ENCODE results near the gene DGCR2.
"Not testable (repeated sequence)": the region's sequence is repeated elsewhere in the genome, so short reads cannot be mapped to it uniquely, and the experiment has no call there.

Gene DGCR2

DNA sequence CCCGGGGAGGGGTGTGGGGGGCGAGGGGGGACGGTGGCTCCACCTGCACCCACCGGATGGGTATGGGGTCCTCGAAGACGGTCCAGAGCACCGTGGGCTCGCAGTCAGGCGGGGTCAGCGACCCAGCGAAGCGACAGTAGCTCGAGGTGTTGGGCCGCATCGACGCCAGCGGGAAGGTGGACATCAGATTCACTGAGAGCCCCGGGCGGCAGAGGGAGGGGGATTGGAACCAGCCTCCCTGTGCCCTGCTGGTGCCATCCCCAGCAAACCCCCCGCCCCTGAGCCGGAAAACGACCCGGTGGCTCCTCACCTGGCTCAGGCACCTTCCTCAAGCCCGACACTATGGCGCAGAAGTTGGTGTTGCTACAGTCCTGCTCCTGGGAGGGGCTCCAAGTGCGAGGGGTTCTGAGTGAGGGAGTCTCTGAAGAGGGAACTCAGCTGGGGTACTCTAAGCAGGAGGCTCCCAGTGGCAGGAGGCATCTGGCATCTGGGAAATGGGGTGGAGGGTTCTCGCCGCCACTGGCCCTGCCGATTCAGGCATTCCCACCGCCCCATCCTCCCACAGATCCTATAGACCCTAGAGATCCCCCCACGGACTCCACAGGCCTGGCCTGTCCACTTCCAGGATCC, 89.9 kb downstream of the DGCR2 start:
- not testable (repeated sequence) for H3K27me3 ChIP-seq (ENCODE audit: control insufficient read depth in 5 of 5, insufficient read depth in 4 of 5, low read length in 5 of 5); H3K9ac ChIP-seq (ENCODE audit: low read length in 5 of 5); H3K36me3 ChIP-seq (ENCODE audit: control insufficient read depth in 5 of 5, insufficient read depth in 5 of 5, low read length in 5 of 5); H3K4me3 ChIP-seq (ENCODE audit: low read depth in 1 of 5, low read length in 5 of 5); H3K27ac ChIP-seq (ENCODE audit: low read depth, low read length); H3K9me3 ChIP-seq (ENCODE audit: control insufficient read depth in 5 of 5, low read length in 5 of 5); H3K4me1 ChIP-seq (ENCODE audit: control insufficient read depth in 5 of 5, insufficient read depth in 5 of 5, low read length in 5 of 5)

DNA sequence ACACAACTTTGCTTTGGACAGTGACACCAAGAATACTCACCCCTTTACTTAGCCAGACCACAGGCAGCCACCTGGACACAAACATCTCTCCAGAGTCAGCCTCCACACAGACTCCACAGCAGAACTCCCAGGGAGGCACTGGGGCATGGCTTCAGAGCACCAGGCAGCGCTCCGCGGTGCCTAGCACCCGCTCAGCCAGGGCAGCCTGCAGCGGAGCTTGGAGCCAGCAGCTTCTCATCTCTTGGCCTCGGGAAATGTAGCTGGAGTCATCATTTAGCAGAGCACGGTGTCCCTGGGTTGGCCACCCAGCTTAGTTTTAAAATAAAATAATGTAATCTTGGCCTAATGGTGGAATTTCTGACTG, 91.3 kb downstream of the DGCR2 start:
- H3K4me3 ChIP-seq (ENCODE audit: low read depth in 1 of 5, low read length in 5 of 5); H3K27me3 ChIP-seq (ENCODE audit: control insufficient read depth in 5 of 5, insufficient read depth in 4 of 5, low read length in 5 of 5); H3K9me3 ChIP-seq (ENCODE audit: control insufficient read depth in 5 of 5, low read length in 5 of 5); H3K36me3 ChIP-seq (ENCODE audit: control insufficient read depth in 5 of 5, insufficient read depth in 5 of 5, low read length in 5 of 5); H3K9ac ChIP-seq (ENCODE audit: low read length in 5 of 5); H3K4me1 ChIP-seq (ENCODE audit: control insufficient read depth in 5 of 5, insufficient read depth in 5 of 5, low read length in 5 of 5); H3K27ac ChIP-seq (ENCODE audit: low read depth, low read length): not testable (repeated sequence)

DNA sequence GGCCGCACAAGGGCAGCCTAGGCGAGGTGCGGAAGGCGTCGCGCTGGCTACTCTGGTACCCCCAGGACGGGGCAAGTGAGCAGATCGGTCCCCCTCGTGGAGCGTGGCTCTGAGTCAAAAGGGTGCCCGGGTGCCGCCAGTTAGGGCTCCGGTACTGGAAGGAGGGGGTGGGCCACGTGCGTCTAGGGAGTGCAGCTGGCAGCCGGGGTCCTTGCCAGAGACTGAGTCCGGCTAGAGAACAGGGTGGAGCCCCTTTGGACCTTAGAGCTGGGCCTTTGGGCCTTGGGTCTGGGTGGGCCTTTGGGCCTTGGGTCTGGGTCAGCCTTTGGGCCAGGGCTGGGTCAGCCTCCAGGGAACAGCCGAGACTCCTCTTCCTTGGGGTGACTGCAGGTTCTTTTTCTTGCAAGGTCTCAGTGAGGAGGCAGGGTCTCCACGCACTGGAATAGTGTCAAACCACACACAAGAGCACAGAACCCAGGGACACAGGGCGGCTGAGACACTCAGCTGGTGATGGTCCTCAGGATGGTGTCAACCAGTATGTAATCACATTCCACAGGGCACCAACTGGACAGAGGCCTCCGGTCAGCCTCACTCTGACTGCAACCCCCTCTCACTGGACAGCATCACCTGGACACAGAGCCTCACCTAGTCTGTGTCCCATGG, 91.9 kb downstream of the DGCR2 start:
- not testable (repeated sequence) for H3K27ac ChIP-seq (ENCODE audit: low read depth, low read length); H3K9me3 ChIP-seq (ENCODE audit: control insufficient read depth in 5 of 5, low read length in 5 of 5); H3K9ac ChIP-seq (ENCODE audit: low read length in 5 of 5); H3K4me3 ChIP-seq (ENCODE audit: low read depth in 1 of 5, low read length in 5 of 5); H3K4me1 ChIP-seq (ENCODE audit: control insufficient read depth in 5 of 5, insufficient read depth in 5 of 5, low read length in 5 of 5); H3K36me3 ChIP-seq (ENCODE audit: control insufficient read depth in 5 of 5, insufficient read depth in 5 of 5, low read length in 5 of 5); H3K27me3 ChIP-seq (ENCODE audit: control insufficient read depth in 5 of 5, insufficient read depth in 4 of 5, low read length in 5 of 5)

DNA sequence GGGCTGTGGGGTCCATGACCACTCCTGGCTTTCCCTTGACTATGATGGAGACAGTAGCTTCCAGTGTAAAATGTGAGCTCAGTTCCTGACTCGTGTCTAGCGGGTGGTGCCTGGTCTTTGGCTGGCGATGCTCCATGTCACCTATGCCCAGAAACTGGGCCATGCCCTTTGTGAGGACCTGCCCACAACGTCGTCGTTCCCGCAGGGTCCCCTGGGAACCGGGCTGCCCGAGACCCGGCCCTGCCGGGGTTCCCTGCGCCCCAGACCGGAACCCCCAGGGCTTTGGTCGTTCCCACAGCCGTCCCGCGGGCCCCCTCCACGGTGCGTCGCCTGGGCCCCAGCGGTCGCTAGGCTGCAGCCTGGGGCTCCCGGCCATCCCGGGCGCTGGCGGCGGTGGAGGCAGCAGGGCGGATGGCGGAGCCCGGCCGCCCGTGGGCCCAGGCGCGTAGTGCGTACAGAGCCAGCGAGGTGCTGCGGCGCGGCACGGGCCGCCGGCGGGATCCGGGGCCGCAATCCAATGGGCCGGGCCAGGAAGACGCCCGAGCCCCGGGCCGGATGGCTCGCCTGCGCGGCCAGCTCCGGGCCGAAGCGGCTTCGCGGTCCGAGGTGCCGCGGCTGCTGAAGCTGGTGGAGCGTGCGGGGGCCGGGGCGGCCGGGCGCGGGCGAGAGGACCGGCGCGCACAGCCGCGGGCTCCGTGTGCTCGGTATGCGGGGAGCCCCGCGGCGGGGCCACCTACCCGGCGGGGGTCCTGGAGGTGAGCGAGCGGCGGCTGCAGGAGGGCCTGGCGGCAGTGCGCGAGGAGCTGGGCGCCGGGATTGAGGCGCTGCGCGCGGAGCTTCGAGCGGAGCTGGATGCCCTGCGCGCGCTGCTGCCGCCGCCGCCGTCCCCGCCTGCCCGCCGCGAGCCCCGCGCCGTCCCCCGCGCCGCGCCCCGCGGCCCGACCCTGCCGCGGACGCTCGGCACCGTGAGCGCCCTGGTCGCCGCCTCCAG, 92.8 kb downstream of the DGCR2 start:
- not testable (repeated sequence) for H3K9me3 ChIP-seq (ENCODE audit: control insufficient read depth in 5 of 5, low read length in 5 of 5); H3K36me3 ChIP-seq (ENCODE audit: control insufficient read depth in 5 of 5, insufficient read depth in 5 of 5, low read length in 5 of 5); H3K4me3 ChIP-seq (ENCODE audit: low read depth in 1 of 5, low read length in 5 of 5); H3K9ac ChIP-seq (ENCODE audit: low read length in 5 of 5); H3K27ac ChIP-seq (ENCODE audit: low read depth, low read length); H3K4me1 ChIP-seq (ENCODE audit: control insufficient read depth in 5 of 5, insufficient read depth in 5 of 5, low read length in 5 of 5)
- peaks cover 2 to 12% (median 7%) of the 10 kb centered on the region in 5 donors for H3K27me3 ChIP-seq (ENCODE audit: control insufficient read depth in 5 of 5, insufficient read depth in 4 of 5, low read length in 5 of 5)

DNA sequence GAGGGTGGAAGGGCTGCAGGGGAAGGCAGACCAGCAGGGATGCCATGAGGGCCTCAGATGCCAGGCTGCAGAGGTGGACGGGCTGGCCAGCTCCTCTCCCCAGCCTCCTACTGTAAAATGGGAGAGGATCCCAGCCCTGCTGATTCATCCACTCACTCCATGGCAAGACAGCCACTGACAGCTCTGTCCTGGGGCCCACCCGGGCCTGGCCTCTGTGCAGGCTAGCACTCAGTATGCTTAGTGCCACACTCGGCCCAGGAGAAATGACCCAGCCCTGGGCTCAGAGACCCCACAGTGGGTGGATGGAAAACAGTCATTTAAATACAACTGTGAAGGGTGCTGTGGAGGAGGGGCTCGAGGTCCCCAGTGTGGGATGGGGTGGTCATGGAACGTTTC, 94.2 kb downstream of the DGCR2 start:
- H3K27ac ChIP-seq (ENCODE audit: low read depth, low read length); H3K4me1 ChIP-seq (ENCODE audit: control insufficient read depth in 5 of 5, insufficient read depth in 5 of 5, low read length in 5 of 5); H3K36me3 ChIP-seq (ENCODE audit: control insufficient read depth in 5 of 5, insufficient read depth in 5 of 5, low read length in 5 of 5); H3K9me3 ChIP-seq (ENCODE audit: control insufficient read depth in 5 of 5, low read length in 5 of 5); H3K9ac ChIP-seq (ENCODE audit: low read length in 5 of 5); H3K4me3 ChIP-seq (ENCODE audit: low read depth in 1 of 5, low read length in 5 of 5): not testable (repeated sequence)
- peaks cover 2 to 12% (median 7%) of the 10 kb centered on the region in 5 donors for H3K27me3 ChIP-seq (ENCODE audit: control insufficient read depth in 5 of 5, insufficient read depth in 4 of 5, low read length in 5 of 5)

DNA sequence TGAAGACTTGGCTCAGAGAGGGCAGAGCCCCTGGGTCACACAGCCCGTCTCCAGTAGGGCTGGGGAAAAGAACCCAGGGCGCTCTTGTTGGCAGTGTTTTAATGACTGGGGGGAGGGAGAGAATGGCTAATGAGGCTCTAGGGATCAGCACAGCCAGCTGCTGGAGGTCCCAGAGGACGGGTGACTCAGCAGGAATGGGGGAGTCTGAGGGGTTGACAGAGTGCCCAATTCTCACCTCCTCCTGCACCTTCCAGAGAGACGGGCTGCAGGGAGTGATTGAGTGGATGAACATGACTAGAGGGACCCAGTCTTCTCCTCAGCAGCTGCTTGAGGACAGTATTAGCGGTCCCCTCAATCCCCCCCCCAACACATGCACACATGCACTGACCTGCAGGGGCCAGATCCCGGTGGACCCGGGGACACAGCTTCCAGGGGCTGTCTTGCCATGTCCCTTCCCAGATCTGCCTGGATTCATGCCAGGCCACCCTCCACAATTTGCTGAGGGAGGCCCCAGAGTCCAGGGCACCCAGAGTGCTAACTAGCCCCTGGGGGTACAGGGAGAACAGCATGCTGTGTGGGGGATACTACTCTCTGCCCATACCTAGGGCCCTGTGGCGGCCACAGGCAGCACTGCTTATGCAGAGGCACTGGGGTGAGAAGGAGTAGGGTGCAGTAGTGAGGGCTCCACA, 94.7 kb downstream of the DGCR2 start:
- not testable (repeated sequence) for H3K9ac ChIP-seq (ENCODE audit: low read length in 5 of 5); H3K9me3 ChIP-seq (ENCODE audit: control insufficient read depth in 5 of 5, low read length in 5 of 5); H3K27ac ChIP-seq (ENCODE audit: low read depth, low read length); H3K36me3 ChIP-seq (ENCODE audit: control insufficient read depth in 5 of 5, insufficient read depth in 5 of 5, low read length in 5 of 5); H3K4me3 ChIP-seq (ENCODE audit: low read depth in 1 of 5, low read length in 5 of 5); H3K4me1 ChIP-seq (ENCODE audit: control insufficient read depth in 5 of 5, insufficient read depth in 5 of 5, low read length in 5 of 5)
- H3K27me3 ChIP-seq (ENCODE audit: control insufficient read depth in 5 of 5, insufficient read depth in 4 of 5, low read length in 5 of 5) = peaks cover 2 to 12% (median 7%) of the 10 kb centered on the region in 5 donors

DNA sequence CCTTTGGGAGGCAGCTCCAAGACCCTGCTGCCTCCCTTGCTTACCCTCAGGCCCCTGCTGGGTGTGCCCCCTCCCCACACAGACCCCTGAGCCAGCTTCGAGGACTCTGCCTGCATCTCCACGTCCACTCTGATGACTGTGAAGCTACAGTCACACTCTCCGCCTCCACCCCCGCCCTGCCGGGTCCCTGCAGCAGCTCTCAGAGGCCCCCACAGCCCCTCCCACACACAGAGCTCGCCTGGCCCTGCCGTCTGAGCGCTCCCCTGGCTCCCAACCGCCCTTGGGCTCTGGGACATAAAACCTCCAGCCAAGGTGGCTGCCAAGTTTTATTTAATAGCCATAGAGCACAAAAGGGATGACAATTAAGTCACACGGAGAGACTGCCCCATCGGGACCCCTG, 96.1 kb downstream of the DGCR2 start:
- H3K9me3 ChIP-seq (ENCODE audit: control insufficient read depth in 5 of 5, low read length in 5 of 5); H3K36me3 ChIP-seq (ENCODE audit: control insufficient read depth in 5 of 5, insufficient read depth in 5 of 5, low read length in 5 of 5); H3K4me1 ChIP-seq (ENCODE audit: control insufficient read depth in 5 of 5, insufficient read depth in 5 of 5, low read length in 5 of 5); H3K9ac ChIP-seq (ENCODE audit: low read length in 5 of 5); H3K27ac ChIP-seq (ENCODE audit: low read depth, low read length); H3K4me3 ChIP-seq (ENCODE audit: low read depth in 1 of 5, low read length in 5 of 5): not testable (repeated sequence)
- H3K27me3 ChIP-seq (ENCODE audit: control insufficient read depth in 5 of 5, insufficient read depth in 4 of 5, low read length in 5 of 5) = peaks cover 2 to 12% (median 7%) of the 10 kb centered on the region in 5 donors

DNA sequence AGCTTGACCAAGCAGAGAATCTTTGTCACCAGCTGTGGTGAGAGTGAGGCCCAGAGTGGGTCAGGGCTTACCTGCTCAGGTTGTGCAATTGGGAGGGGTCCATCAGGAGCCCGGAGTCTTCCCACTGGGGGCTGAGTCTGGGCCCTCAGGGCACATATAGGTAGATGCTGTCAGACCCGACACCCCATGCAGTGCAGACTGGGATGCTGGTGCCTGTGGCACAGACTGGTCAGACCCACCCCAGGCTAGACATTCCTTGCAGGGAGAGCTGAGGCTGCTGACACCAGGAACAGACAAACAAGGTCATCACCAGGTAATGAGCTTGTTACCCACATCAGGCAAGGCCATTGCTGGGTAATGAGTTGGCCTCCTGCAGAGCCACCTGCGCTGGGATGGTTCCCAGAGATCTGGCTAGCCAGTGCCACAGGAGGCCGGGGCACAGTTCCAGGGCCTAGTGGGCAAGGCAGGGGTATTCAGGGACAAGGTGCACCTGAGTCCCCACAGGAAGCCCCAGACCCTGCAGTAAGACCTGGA, 97.2 kb downstream of the DGCR2 start:
- H3K4me3 ChIP-seq (ENCODE audit: low read depth in 1 of 5, low read length in 5 of 5); H3K9ac ChIP-seq (ENCODE audit: low read length in 5 of 5); H3K36me3 ChIP-seq (ENCODE audit: control insufficient read depth in 5 of 5, insufficient read depth in 5 of 5, low read length in 5 of 5); H3K9me3 ChIP-seq (ENCODE audit: control insufficient read depth in 5 of 5, low read length in 5 of 5); H3K27me3 ChIP-seq (ENCODE audit: control insufficient read depth in 5 of 5, insufficient read depth in 4 of 5, low read length in 5 of 5); H3K27ac ChIP-seq (ENCODE audit: low read depth, low read length); H3K4me1 ChIP-seq (ENCODE audit: control insufficient read depth in 5 of 5, insufficient read depth in 5 of 5, low read length in 5 of 5): not testable (repeated sequence)

DNA sequence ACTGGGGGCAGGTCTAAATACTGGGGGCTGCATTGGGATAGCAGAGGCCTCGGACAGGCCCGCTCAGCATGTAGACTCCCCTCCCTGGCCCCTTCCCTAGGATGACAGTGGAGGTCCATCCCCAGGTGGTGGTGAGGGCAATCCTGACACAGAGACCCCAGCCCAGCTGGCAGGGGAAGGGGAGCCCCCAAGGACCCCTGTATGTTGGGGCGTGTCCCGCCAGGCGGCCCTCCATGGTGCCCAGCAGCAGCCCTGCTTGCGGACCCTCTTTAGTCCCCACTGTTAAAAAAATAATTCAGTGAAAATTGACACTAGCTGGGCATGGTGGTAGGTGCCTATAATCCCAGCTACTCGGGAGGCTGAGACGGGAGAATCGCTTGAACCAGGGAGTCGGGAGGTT, 98.3 kb downstream of the DGCR2 start:
- not testable (repeated sequence) for H3K9me3 ChIP-seq (ENCODE audit: control insufficient read depth in 5 of 5, low read length in 5 of 5); H3K27ac ChIP-seq (ENCODE audit: low read depth, low read length); H3K36me3 ChIP-seq (ENCODE audit: control insufficient read depth in 5 of 5, insufficient read depth in 5 of 5, low read length in 5 of 5); H3K4me1 ChIP-seq (ENCODE audit: control insufficient read depth in 5 of 5, insufficient read depth in 5 of 5, low read length in 5 of 5); H3K4me3 ChIP-seq (ENCODE audit: low read depth in 1 of 5, low read length in 5 of 5); H3K27me3 ChIP-seq (ENCODE audit: control insufficient read depth in 5 of 5, insufficient read depth in 4 of 5, low read length in 5 of 5); H3K9ac ChIP-seq (ENCODE audit: low read length in 5 of 5)

Measured in subcutaneous abdominal adipose tissue (tissue), 5 donors.